Caco-2 (cell line): ENCODE results near the gene VPS36. TPM values are rescaled to one million over a fixed set of nuclear protein-coding genes. Genes with fewer than 3 reads are reported as not detected.

Experiments used
- BruUV-seq: library from RNA; stranded (reverse); fragments of 400-500 nt; replicated peaks from 2 replicates; lab custom pipeline; 2021; lab: Mats Ljungman, UMichigan
- CTCF ChIA-PET: fragments of 300-600 bp; sonication (Branson Sonifier 250); formaldehyde crosslinking; loops from one replicate; lab custom pipeline; 2022; ENCODE audit warnings: antibody characterized with exemption; lab: Charles Lee
- POLR2A ChIA-PET: fragments of 300-600 bp; sonication (Branson Sonifier 250); formaldehyde crosslinking; loops from one replicate; lab custom pipeline; 2022; ENCODE audit warnings: antibody characterized with exemption; lab: Charles Lee
- DNase-seq, 2 experiments: peaks; one replicate each; pipeline versions ENCODE4 v3.0.0 to v3.0.0-alpha.2; 2020 to 2022
- H3K27me3 ChIP-seq: replicated peaks from 2 replicates; pipeline ENCODE4 v1.6.0; 2011; ENCODE audit warnings: low read length; ENCODE audit not compliant: control insufficient read depth, insufficient read depth
- H3K36me3 ChIP-seq: 2 replicates; pipeline ENCODE4 v1.5.1; 2011; ENCODE audit warnings: low read length; ENCODE audit not compliant: control insufficient read depth, insufficient read depth
- H3K4me1 ChIP-seq: fragments of 250-450 bp; sonication (Bioruptor Pico); 2 replicates; pipeline ENCODE4 v1.5.1; 2020; ENCODE audit warnings: mild to moderate bottlenecking
- H3K4me3 ChIP-seq: 2 replicates; pipeline ENCODE4 v1.5.1; 2011; ENCODE audit warnings: low read depth, mild to moderate bottlenecking, control low read depth, low read length
- H3K9me3 ChIP-seq: fragments of 250-450 bp; sonication (Bioruptor Pico); 2 replicates; pipeline ENCODE4 v1.5.1; 2020; ENCODE audit warnings: mild to moderate bottlenecking, moderate library complexity
- H3K27ac Mint-ChIP-seq: one replicate; pipeline ENCODE4 v1.8.0; 2022; ENCODE audit warnings: mixed read lengths; ENCODE audit not compliant: unreplicated experiment
- H3K27me3 Mint-ChIP-seq: one replicate; pipeline ENCODE4 v1.8.0; 2022; ENCODE audit warnings: mixed read lengths; ENCODE audit not compliant: insufficient read depth, unreplicated experiment
- H3K36me3 Mint-ChIP-seq: one replicate; pipeline ENCODE4 v1.8.0; 2022; ENCODE audit warnings: mild to moderate bottlenecking, mixed read lengths; ENCODE audit not compliant: insufficient read depth, unreplicated experiment
- H3K4me1 Mint-ChIP-seq: one replicate; pipeline ENCODE4 v1.8.0; 2022; ENCODE audit warnings: low read depth, mixed read lengths; ENCODE audit not compliant: unreplicated experiment
- H3K4me3 Mint-ChIP-seq: one replicate; pipeline ENCODE4 v1.8.0; 2022; ENCODE audit warnings: mild to moderate bottlenecking, moderate library complexity, mixed read lengths; ENCODE audit not compliant: unreplicated experiment
- H3K9me3 Mint-ChIP-seq: one replicate; pipeline ENCODE4 v1.8.0; 2022; ENCODE audit warnings: mixed read lengths; ENCODE audit not compliant: unreplicated experiment
- CTCF ChIP-seq, 2 experiments: fragments of 200-600 bp in 1 of 2; IDR thresholded peaks; 1 replicate in 1 of 2; 2 replicates in 1 of 2; pipeline versions ENCODE4 v1.5.1 to v1.8.0; 2011 to 2022; ENCODE audit warnings: antibody characterized with exemption in 1 of 2, control low read depth in 1 of 2, inconsistent platforms in 1 of 2, low read depth in 1 of 2, low read length in 1 of 2, mild to moderate bottlenecking in 1 of 2, moderate library complexity in 1 of 2; ENCODE audit not compliant: insufficient read depth in 1 of 2, severe bottlenecking in 1 of 2, unreplicated experiment in 1 of 2
- intact Hi-C: fragments of 100-400 bp; cut with micrococcal nuclease; formaldehyde crosslinking; loops from one replicate; pipeline ENCODE4 v1.10.0; 2022; ENCODE audit not compliant: unreplicated experiment
- total RNA-seq: library from RNA; stranded (reverse); gene quantifications from 2 replicates; pipeline ENCODE4 v1.2.3, GENCODE V29; 2022

VPS36 gene
- total RNA-seq, 1 experiment from 2014 or later, result 48.4 TPM

DNA sequence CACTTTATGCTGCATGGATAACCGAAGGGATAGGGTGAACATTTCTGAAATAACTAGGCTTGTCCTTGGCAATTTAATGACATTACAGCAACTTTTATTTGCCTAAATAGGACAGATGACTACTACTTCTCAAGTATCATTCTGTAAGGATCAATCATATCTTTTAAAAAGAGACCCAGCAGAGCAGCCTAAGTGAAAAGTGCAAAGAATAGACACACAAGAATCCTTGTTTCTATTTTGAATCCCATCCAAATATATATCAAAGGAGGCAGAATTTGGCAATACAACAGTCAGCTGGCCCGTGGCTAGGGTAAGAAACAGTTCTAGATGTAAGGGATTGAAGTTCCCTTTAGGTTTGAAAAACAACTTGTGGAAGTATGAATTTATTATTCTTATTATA, 51.4 kb downstream of the VPS36 start:
- no TSS peak for BruUV-seq
- intact Hi-C loops, result loop anchor here (1.0 kb wide), 1 partner anchor 52 kb away; no protein-coding TSS in a partner anchor

GRCh38 chr13:52395704-52396103, 54.7 kb downstream of the VPS36 start:
- Histone ChIP-seq H3K4me1 (no peaks in the 10 kb centered on the region), H3K4me3 (no peak overlapping the region), H3K9me3 (no peaks in the 10 kb centered on the region), H3K36me3 (no peaks in the 10 kb centered on the region), H3K27me3 (no peaks in the 10 kb centered on the region; the same call in none of the 2 replicates)
- H3K36me3 Mint-ChIP-seq, result no peaks in the 10 kb centered on the region
- no peaks in the 10 kb centered on the region for H3K9me3 Mint-ChIP-seq
- no peak overlapping the region for H3K27ac Mint-ChIP-seq
- CTCF ChIA-PET, result no interaction called here
- H3K4me3 Mint-ChIP-seq, result no peak overlapping the region
- no peak for TF ChIP-seq CTCF (IDR thresholded peaks at IDR 0.05; ENCODE audit: insufficient read depth in 1 of 2, low read depth in 1 of 2, low read length in 1 of 2, severe bottlenecking in 1 of 2, unreplicated experiment in 1 of 2)
- intact Hi-C loops, result no loop called here
- DNase-seq, result no peak
- POLR2A ChIA-PET, result no interaction called here
- H3K4me1 Mint-ChIP-seq, result no peaks in the 10 kb centered on the region
- H3K27me3 Mint-ChIP-seq, result peaks cover 18% of the 10 kb centered on the region
- no TSS peak for BruUV-seq

More for the DNA sequence above, 51.4 kb downstream of the VPS36 start:
- H3K36me3 Mint-ChIP-seq, result no peaks in the 10 kb centered on the region
- H3K4me3 Mint-ChIP-seq, result no peak overlapping the region
- no peaks in the 10 kb centered on the region for H3K4me1 ChIP-seq
- no peak for TF ChIP-seq CTCF (IDR thresholded peaks at IDR 0.05; ENCODE audit: insufficient read depth in 1 of 2, low read depth in 1 of 2, low read length in 1 of 2, severe bottlenecking in 1 of 2, unreplicated experiment in 1 of 2)
- H3K27me3 ChIP-seq, result no peaks in the 10 kb centered on the region; the same call in none of the 2 replicates
- ChIA-PET POLR2A (no interaction called here), CTCF (no interaction called here)
- H3K4me1 Mint-ChIP-seq, result no peaks in the 10 kb centered on the region
- no peak overlapping the region for H3K27ac Mint-ChIP-seq
- no peaks in the 10 kb centered on the region for H3K9me3 ChIP-seq
- no peak for DNase-seq
- H3K36me3 ChIP-seq, result no peaks in the 10 kb centered on the region
- H3K4me3 ChIP-seq, result no peak overlapping the region
- peaks cover 22% of the 10 kb centered on the region for H3K27me3 Mint-ChIP-seq
- H3K9me3 Mint-ChIP-seq, result no peaks in the 10 kb centered on the region

GRCh38 chr13:52394586-52394985, 55.8 kb downstream of the VPS36 start:
- no peaks in the 10 kb centered on the region for H3K4me1 Mint-ChIP-seq
- no peaks in the 10 kb centered on the region for H3K36me3 Mint-ChIP-seq
- H3K4me3 Mint-ChIP-seq, result no peak overlapping the region
- no peak overlapping the region for H3K27ac Mint-ChIP-seq
- intact Hi-C loops, result no loop called here
- Histone ChIP-seq H3K36me3 (no peaks in the 10 kb centered on the region), H3K9me3 (no peaks in the 10 kb centered on the region), H3K4me3 (no peak overlapping the region), H3K4me1 (no peaks in the 10 kb centered on the region), H3K27me3 (no peaks in the 10 kb centered on the region; the same call in none of the 2 replicates)
- H3K27me3 Mint-ChIP-seq, result peaks cover 15% of the 10 kb centered on the region
- no peak for DNase-seq
- ChIA-PET CTCF (no interaction called here), POLR2A (no interaction called here)
- H3K9me3 Mint-ChIP-seq, result no peaks in the 10 kb centered on the region
- TF ChIP-seq CTCF (IDR thresholded peaks at IDR 0.05; ENCODE audit: insufficient read depth in 1 of 2, low read depth in 1 of 2, low read length in 1 of 2, severe bottlenecking in 1 of 2, unreplicated experiment in 1 of 2), result no peak
- no TSS peak for BruUV-seq
